ENCODE measurements around the gene IFTAP.
A peak's percentile ranks its signal among the peaks of the same experiment; 100 is the strongest.

The IFTAP gene

DNA sequence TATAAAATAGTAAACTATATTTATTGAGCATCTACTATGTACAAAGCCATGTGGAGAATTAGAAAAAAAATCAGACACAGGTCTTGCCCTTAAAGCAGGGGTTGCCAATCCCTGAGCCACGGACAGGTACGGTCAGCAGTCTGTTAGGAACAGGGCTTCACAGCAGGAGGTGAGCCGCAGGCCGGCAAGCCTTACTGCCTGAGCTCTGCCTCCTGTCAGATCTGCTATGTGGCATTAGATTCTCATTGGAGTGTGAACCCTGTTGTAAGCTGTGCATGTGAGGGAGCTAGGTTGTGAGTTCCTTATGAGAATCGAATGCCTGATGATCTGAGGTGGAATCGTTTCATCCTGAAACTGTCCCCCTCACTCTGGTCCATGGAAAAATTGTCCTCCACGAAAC is 5.9 kb downstream of the IFTAP start:
- Histone ChIP-seq H3K27me3 (ENCODE audit: insufficient read depth, low read length, poor library complexity) (no peaks in the 10 kb centered on the region), H3K4me2 (ENCODE audit: low read length) (no peak overlapping the region), H3K4ac (ENCODE audit: low read depth, low read length) (no peak overlapping the region), H3K56ac (ENCODE audit: low read length) (no peak overlapping the region), H2BK5ac (ENCODE audit: low read length) (no peak overlapping the region), H3K4me1 (ENCODE audit: control insufficient read depth, low read depth, low read length) (no peaks in the 10 kb centered on the region), H3K27ac (ENCODE audit: low read depth, low read length) (no peak overlapping the region), H2BK120ac (ENCODE audit: low read depth, low read length) (no peak overlapping the region), H2AK5ac (ENCODE audit: low read length) (no peak overlapping the region), H3K18ac (ENCODE audit: low read length) (no peak overlapping the region), H4K8ac (ENCODE audit: low read depth, low read length) (no peak overlapping the region), H4K5ac (ENCODE audit: low read length) (no peak overlapping the region), H3K23ac (ENCODE audit: low read length) (no peak overlapping the region), H2BK15ac (replicated peaks; ENCODE audit: low read depth) (no peak overlapping the region), H3K4me3 (ENCODE audit: low read length) (no peak overlapping the region), H3K79me2 (ENCODE audit: control insufficient read depth, insufficient read depth, low read length) (no peaks in the 10 kb centered on the region), H3K36me3 (ENCODE audit: control insufficient read depth, insufficient read depth, low read length) (no peaks in the 10 kb centered on the region), H3K9ac (ENCODE audit: low read length) (no peak overlapping the region), H3K79me1 (ENCODE audit: low read length) (no peaks in the 10 kb centered on the region)
- no CpG with 5 or more reads among the region's 7 CpGs for WGBS (ENCODE audit: extremely low coverage, insufficient coverage, low lambda C conversion rate)
- DNase-seq, result peak; percentile 14

DNA sequence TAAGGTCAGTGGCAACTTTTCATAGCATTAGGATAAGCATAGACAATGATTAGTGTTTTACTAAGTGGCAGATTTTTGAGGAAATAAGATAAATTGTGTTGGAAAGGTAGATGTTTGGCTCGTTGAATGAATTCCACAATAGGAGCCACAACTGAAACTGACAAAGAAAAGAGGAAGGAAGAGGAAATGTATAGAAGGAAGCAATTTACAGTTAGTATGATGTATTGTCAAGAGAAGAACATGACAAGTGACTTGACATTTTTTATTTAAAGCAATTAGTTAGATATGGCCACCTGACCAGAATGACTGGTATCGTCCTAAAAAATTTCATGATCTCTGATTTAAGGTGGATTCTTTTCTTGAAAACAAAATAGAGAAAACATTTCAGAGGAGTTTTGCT is 6.9 kb downstream of the IFTAP start:
- Histone ChIP-seq H2AK5ac (ENCODE audit: low read length) (no peak overlapping the region), H3K79me1 (ENCODE audit: low read length) (no peaks in the 10 kb centered on the region), H3K4me3 (ENCODE audit: low read length) (no peak overlapping the region), H3K79me2 (ENCODE audit: control insufficient read depth, insufficient read depth, low read length) (no peaks in the 10 kb centered on the region), H2BK15ac (replicated peaks; ENCODE audit: low read depth) (no peak overlapping the region), H4K8ac (ENCODE audit: low read depth, low read length) (no peak overlapping the region), H3K27ac (ENCODE audit: low read depth, low read length) (no peak overlapping the region), H3K27me3 (ENCODE audit: insufficient read depth, low read length, poor library complexity) (no peaks in the 10 kb centered on the region), H3K9ac (ENCODE audit: low read length) (no peak overlapping the region), H3K4me1 (ENCODE audit: control insufficient read depth, low read depth, low read length) (no peaks in the 10 kb centered on the region), H3K4ac (ENCODE audit: low read depth, low read length) (no peak overlapping the region), H3K36me3 (ENCODE audit: control insufficient read depth, insufficient read depth, low read length) (no peaks in the 10 kb centered on the region), H2BK5ac (ENCODE audit: low read length) (no peak overlapping the region), H3K23ac (ENCODE audit: low read length) (no peak overlapping the region), H3K4me2 (ENCODE audit: low read length) (no peak overlapping the region), H2BK120ac (ENCODE audit: low read depth, low read length) (no peak overlapping the region), H3K18ac (ENCODE audit: low read length) (no peak overlapping the region), H3K56ac (ENCODE audit: low read length) (no peak overlapping the region), H4K5ac (ENCODE audit: low read length) (no peak overlapping the region)
- 100% methylated on average over 1 of the region's 2 CpGs for WGBS (ENCODE audit: extremely low coverage, insufficient coverage, low lambda C conversion rate)
- DNase-seq, result no peak

DNA sequence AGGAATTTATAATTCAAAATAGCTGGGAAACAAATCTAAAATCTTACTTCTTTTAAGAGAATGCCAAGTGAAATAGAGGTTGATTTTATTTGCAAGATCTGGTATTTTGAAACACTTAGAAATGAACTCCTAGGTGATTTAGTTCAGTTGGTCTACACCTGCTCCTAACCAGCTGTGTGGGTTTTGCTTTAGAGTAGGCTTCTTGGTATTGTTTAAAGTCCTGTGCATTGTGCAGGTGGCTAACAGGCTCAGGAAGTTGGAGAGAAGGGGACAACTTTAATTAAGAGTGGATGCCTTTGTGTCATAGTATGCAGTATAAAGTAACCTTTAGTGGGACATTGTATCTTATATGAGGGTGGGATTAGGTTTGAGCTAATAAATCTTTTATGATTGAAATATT is 7.8 kb downstream of the IFTAP start:
- Histone ChIP-seq H2AK5ac (ENCODE audit: low read length) (no peak overlapping the region), H3K18ac (ENCODE audit: low read length) (no peak overlapping the region), H3K9ac (ENCODE audit: low read length) (no peak overlapping the region), H3K4me3 (ENCODE audit: low read length) (no peak overlapping the region), H3K4ac (ENCODE audit: low read depth, low read length) (no peak overlapping the region), H3K27me3 (ENCODE audit: insufficient read depth, low read length, poor library complexity) (no peaks in the 10 kb centered on the region), H3K79me2 (ENCODE audit: control insufficient read depth, insufficient read depth, low read length) (no peaks in the 10 kb centered on the region), H3K27ac (ENCODE audit: low read depth, low read length) (no peak overlapping the region), H3K4me1 (ENCODE audit: control insufficient read depth, low read depth, low read length) (no peaks in the 10 kb centered on the region), H2BK5ac (ENCODE audit: low read length) (no peak overlapping the region), H3K36me3 (ENCODE audit: control insufficient read depth, insufficient read depth, low read length) (no peaks in the 10 kb centered on the region), H2BK15ac (replicated peaks; ENCODE audit: low read depth) (no peak overlapping the region), H3K4me2 (ENCODE audit: low read length) (no peak overlapping the region), H4K5ac (ENCODE audit: low read length) (no peak overlapping the region), H3K23ac (ENCODE audit: low read length) (no peak overlapping the region), H3K56ac (ENCODE audit: low read length) (no peak overlapping the region), H4K8ac (ENCODE audit: low read depth, low read length) (no peak overlapping the region), H2BK120ac (ENCODE audit: low read depth, low read length) (no peak overlapping the region), H3K79me1 (ENCODE audit: low read length) (no peaks in the 10 kb centered on the region)
- no peak for DNase-seq

DNA sequence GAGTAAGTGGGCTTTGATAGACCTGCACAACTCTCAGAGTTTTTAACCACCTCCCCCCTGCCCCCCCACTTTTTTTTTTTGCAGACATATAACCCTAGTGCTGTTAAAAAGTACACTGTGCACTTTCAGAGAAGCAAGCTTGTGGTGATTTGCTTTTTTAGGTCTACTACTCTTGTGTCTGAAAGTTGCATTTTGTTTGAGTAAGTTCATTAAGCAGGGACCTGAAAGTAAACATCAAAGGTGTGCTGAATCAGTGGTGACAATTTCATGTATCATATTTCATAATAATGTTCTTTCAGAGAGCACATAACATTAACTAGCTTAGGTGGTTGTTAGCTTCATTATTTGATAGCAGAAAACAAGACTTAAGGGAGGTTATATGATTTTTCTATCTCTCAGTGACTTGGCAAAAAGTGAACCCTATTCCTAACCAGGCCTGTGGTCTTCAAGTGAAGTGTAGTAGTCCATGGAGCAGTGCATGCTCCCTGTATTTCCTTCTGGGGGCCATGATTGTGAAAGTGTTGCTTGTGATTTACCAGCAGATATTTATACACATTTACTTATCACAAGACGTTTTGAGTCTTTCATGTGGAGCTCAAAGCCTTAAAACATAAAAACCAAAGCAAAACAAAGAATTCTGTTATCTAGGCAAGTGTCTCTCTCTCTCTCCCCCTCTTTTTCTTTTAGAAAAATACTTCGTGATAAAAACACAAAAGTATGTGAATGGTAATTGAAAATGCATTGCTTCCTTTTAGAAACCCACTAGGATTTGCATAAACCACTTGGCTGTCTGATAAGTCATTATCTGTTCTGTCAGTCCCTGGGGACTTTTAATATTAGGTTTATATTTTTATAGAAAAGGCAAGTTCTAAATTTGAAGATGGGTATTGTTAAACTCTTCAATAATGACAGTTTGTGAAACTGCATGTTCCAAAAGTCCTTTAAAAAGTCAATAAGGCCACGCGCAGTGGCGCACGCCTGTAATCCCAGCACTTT is 11.2 kb downstream of the IFTAP start:
- no peak overlapping the region for H3K18ac ChIP-seq (ENCODE audit: low read length)
- no peak overlapping the region for H4K8ac ChIP-seq (ENCODE audit: low read depth, low read length)
- no peak overlapping the region for H3K56ac ChIP-seq (ENCODE audit: low read length)
- H3K36me3 ChIP-seq (ENCODE audit: control insufficient read depth, insufficient read depth, low read length), result no peaks in the 10 kb centered on the region
- DNase-seq, result no peak
- no peaks in the 10 kb centered on the region for H3K79me1 ChIP-seq (ENCODE audit: low read length)
- WGBS (ENCODE audit: extremely low coverage, insufficient coverage, low lambda C conversion rate), result no CpG with 5 or more reads among the region's 6 CpGs
- H3K9ac ChIP-seq (ENCODE audit: low read length), result no peak overlapping the region
- H2AK5ac ChIP-seq (ENCODE audit: low read length), result no peak overlapping the region
- no peak overlapping the region for H4K5ac ChIP-seq (ENCODE audit: low read length)
- H3K23ac ChIP-seq (ENCODE audit: low read length), result no peak overlapping the region
- no peak overlapping the region for H3K4me2 ChIP-seq (ENCODE audit: low read length)
- H2BK15ac ChIP-seq (replicated peaks; ENCODE audit: low read depth), result no peak overlapping the region
- H3K27ac ChIP-seq (ENCODE audit: low read depth, low read length), result no peak overlapping the region
- H2BK5ac ChIP-seq (ENCODE audit: low read length), result no peak overlapping the region
- no peaks in the 10 kb centered on the region for H3K79me2 ChIP-seq (ENCODE audit: control insufficient read depth, insufficient read depth, low read length)
- no peak overlapping the region for H2BK120ac ChIP-seq (ENCODE audit: low read depth, low read length)
- no peaks in the 10 kb centered on the region for H3K27me3 ChIP-seq (ENCODE audit: insufficient read depth, low read length, poor library complexity)
- H3K4me3 ChIP-seq (ENCODE audit: low read length), result no peak overlapping the region
- H3K4me1 ChIP-seq (ENCODE audit: control insufficient read depth, low read depth, low read length), result no peaks in the 10 kb centered on the region
- no peak overlapping the region for H3K4ac ChIP-seq (ENCODE audit: low read depth, low read length)

DNA sequence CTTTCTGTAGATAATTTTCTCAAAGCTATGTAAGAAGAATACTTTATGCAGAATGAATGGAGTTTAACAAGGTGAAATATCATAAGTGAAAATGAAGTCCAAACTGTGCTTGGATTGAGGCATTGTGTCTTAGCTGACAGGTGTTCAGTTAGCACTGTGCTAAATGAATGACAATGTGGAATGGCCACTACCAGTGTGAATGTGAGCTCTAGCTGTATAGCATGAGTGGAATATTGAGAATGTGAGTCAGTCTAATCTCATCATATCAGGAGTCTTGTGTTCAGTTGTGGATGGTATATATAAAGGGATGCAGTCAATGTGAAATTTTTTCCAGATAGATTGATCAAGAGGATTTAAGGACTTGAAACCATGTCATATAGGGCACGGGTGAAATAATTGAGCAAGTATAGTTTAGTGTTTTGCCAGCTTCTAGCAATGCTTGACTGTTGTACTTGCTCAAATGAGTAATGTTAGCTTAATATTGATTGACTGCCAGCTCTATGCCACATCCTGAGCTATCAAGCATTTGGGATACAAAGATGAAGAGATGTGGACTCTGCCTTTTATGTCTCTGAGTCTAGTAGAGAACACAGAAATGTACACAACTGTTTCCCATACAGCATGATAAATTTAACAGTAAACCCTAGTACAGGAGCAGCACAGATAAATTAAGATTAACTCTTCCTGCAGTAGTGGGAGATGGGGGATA is 14.3 kb downstream of the IFTAP start:
- DNase-seq, result no peak
- Histone ChIP-seq H2AK5ac (ENCODE audit: low read length) (no peak overlapping the region), H3K4me1 (ENCODE audit: control insufficient read depth, low read depth, low read length) (no peaks in the 10 kb centered on the region), H3K56ac (ENCODE audit: low read length) (no peak overlapping the region), H3K4me3 (ENCODE audit: low read length) (no peak overlapping the region), H3K79me1 (ENCODE audit: low read length) (no peaks in the 10 kb centered on the region), H3K27ac (ENCODE audit: low read depth, low read length) (no peak overlapping the region), H4K5ac (ENCODE audit: low read length) (no peak overlapping the region), H3K18ac (ENCODE audit: low read length) (no peak overlapping the region), H4K8ac (ENCODE audit: low read depth, low read length) (no peak overlapping the region), H2BK15ac (replicated peaks; ENCODE audit: low read depth) (no peak overlapping the region), H3K9ac (ENCODE audit: low read length) (no peak overlapping the region), H3K4me2 (ENCODE audit: low read length) (no peak overlapping the region), H3K79me2 (ENCODE audit: control insufficient read depth, insufficient read depth, low read length) (no peaks in the 10 kb centered on the region), H3K36me3 (ENCODE audit: control insufficient read depth, insufficient read depth, low read length) (no peaks in the 10 kb centered on the region), H2BK5ac (ENCODE audit: low read length) (no peak overlapping the region), H3K4ac (ENCODE audit: low read depth, low read length) (no peak overlapping the region), H3K27me3 (ENCODE audit: insufficient read depth, low read length, poor library complexity) (no peaks in the 10 kb centered on the region), H3K23ac (ENCODE audit: low read length) (no peak overlapping the region), H2BK120ac (ENCODE audit: low read depth, low read length) (no peak overlapping the region)
- WGBS (ENCODE audit: extremely low coverage, insufficient coverage, low lambda C conversion rate), result no CpG with 5 or more reads among the region's 1 CpG

Measured in mesendoderm (in vitro differentiated cells).